WTC11 (cell line): Measurements from ENCODE around the gene SRP14. TPM values are rescaled to one million over a fixed set of nuclear protein-coding genes. Genes with fewer than 3 reads are reported as not detected.

ENCODE experiments used
- ATAC-seq: fragments of 200-7000 bp; cut with Tn5 transposase; 2 replicates; pipeline ENCODE4 v1.10.0; 2021; ENCODE audit warnings: mild to moderate bottlenecking, moderate library complexity
- CTCF ChIA-PET: fragments of 300-600 bp; sonication (Branson Sonifier 250); formaldehyde crosslinking; loops from one replicate; lab custom pipeline; 2021; ENCODE audit warnings: antibody characterized with exemption; lab: Charles Lee
- POLR2A ChIA-PET: fragments of 350-600 bp; sonication (Branson Sonifier 250); formaldehyde crosslinking; loops from one replicate; lab custom pipeline; 2021; ENCODE audit warnings: antibody characterized with exemption; lab: Charles Lee
- DNase-seq: peaks from one replicate; pipeline ENCODE4 v3.0.0; 2021; ENCODE audit warnings: low spot score
- H3K27ac Mint-ChIP-seq: 2 replicates; pipeline ENCODE4 v1.8.0; 2021; ENCODE audit warnings: mixed read lengths
- H3K27me3 Mint-ChIP-seq: 2 replicates; pipeline ENCODE4 v1.8.0; 2021; ENCODE audit warnings: low read depth, mild to moderate bottlenecking, moderate library complexity, mixed read lengths
- H3K36me3 Mint-ChIP-seq: 2 replicates; pipeline ENCODE4 v1.8.0; 2021; ENCODE audit warnings: mixed read lengths
- H3K4me1 Mint-ChIP-seq: 2 replicates; pipeline ENCODE4 v1.8.0; 2022; ENCODE audit warnings: mixed read lengths
- H3K4me3 Mint-ChIP-seq: 2 replicates; pipeline ENCODE4 v1.8.0; 2021; ENCODE audit warnings: mild to moderate bottlenecking, moderate library complexity, mixed read lengths
- H3K9me3 Mint-ChIP-seq: 2 replicates; pipeline ENCODE4 v1.8.0; 2021; ENCODE audit warnings: mixed read lengths
- CTCF ChIP-seq: fragments of 200-600 bp; IDR thresholded peaks from 2 replicates; pipeline ENCODE4 v1.8.0; 2022; ENCODE audit warnings: antibody characterized with exemption
- HMGA2 ChIP-seq: fragments of 250-450 bp; sonication (Bioruptor Pico); IDR thresholded peaks from 2 replicates; pipeline ENCODE4 v1.4.0; 2021; ENCODE audit warnings: mild to moderate bottlenecking, moderate library complexity
- JAZF1 ChIP-seq: fragments of 250-450 bp; sonication (Bioruptor Pico); IDR thresholded peaks from 2 replicates; pipeline ENCODE4 v1.9.0; 2021; ENCODE audit warnings: moderate library complexity, mild to moderate bottlenecking, inconsistent platforms
- ZMAT4 ChIP-seq: fragments of 250-450 bp; sonication (Bioruptor Pico); IDR thresholded peaks from 2 replicates; pipeline ENCODE4 v1.9.0; 2021; ENCODE audit warnings: mild to moderate bottlenecking
- ZNF232 ChIP-seq: sonication (generic); formaldehyde crosslinking; IDR thresholded peaks from 2 replicates; pipeline ENCODE4 v1.8.0; 2022; ENCODE audit warnings: mild to moderate bottlenecking, missing genetic modification reagents
- ZNF263 ChIP-seq: sonication (generic); formaldehyde crosslinking; IDR thresholded peaks from 2 replicates; pipeline ENCODE4 v1.8.1; 2022; ENCODE audit warnings: low read depth, mild to moderate bottlenecking, moderate library complexity, missing genetic modification reagents
- ZNF317 ChIP-seq: sonication (generic); formaldehyde crosslinking; IDR thresholded peaks from 2 replicates; pipeline ENCODE4 v1.8.1; 2023; ENCODE audit warnings: low read depth, mild to moderate bottlenecking, moderate library complexity, missing genetic modification reagents, borderline replicate concordance
- ZNF396 ChIP-seq: fragments of 250-450 bp; sonication (Bioruptor Pico); IDR thresholded peaks from 2 replicates; pipeline ENCODE4 v1.8.0; 2021; ENCODE audit warnings: mild to moderate bottlenecking, moderate library complexity, borderline replicate concordance
- total RNA-seq: library from RNA; stranded (reverse); gene quantifications from 3 replicates; pipeline ENCODE4 v1.2.3, GENCODE V29; 2021
- TF ChIP-seq, protein P1 (sequence below): fragments of 250-450 bp; sonication (Bioruptor Pico); IDR thresholded peaks from 2 replicates; pipeline ENCODE4 v2.1.2; 2022; ENCODE audit warnings: mild to moderate bottlenecking, moderate library complexity
- TF ChIP-seq, protein P2 (sequence below): sonication (generic); formaldehyde crosslinking; IDR thresholded peaks from 2 replicates; pipeline ENCODE4 v1.8.1; 2022; ENCODE audit warnings: low read depth, missing genetic modification reagents, borderline replicate concordance
- TF ChIP-seq, protein P3 (sequence below): sonication (generic); formaldehyde crosslinking; IDR thresholded peaks from 2 replicates; pipeline ENCODE4 v1.8.1; 2022; ENCODE audit warnings: mild to moderate bottlenecking, missing genetic modification reagents, moderate library complexity, borderline replicate concordance

The SRP14 gene
- total RNA-seq, 1 experiment from 2014 or later, result 190 TPM

- TF ChIP-seq, protein P1, sequence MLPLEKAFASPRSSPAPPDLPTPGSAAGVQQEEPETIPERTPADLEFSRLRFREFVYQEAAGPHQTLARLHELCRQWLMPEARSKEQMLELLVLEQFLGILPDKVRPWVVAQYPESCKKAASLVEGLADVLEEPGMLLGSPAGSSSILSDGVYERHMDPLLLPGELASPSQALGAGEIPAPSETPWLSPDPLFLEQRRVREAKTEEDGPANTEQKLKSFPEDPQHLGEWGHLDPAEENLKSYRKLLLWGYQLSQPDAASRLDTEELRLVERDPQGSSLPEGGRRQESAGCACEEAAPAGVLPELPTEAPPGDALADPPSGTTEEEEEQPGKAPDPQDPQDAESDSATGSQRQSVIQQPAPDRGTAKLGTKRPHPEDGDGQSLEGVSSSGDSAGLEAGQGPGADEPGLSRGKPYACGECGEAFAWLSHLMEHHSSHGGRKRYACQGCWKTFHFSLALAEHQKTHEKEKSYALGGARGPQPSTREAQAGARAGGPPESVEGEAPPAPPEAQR (CRISPR knock-in tag), result no peak
- TF ChIP-seq, protein P2, sequence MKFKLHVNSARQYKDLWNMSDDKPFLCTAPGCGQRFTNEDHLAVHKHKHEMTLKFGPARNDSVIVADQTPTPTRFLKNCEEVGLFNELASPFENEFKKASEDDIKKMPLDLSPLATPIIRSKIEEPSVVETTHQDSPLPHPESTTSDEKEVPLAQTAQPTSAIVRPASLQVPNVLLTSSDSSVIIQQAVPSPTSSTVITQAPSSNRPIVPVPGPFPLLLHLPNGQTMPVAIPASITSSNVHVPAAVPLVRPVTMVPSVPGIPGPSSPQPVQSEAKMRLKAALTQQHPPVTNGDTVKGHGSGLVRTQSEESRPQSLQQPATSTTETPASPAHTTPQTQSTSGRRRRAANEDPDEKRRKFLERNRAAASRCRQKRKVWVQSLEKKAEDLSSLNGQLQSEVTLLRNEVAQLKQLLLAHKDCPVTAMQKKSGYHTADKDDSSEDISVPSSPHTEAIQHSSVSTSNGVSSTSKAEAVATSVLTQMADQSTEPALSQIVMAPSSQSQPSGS (CRISPR knock-in tag), result no peak
- no peak for TF ChIP-seq JAZF1 (CRISPR knock-in tag)
Measured at GRCh38 chr15:39990706-39991105, 48.3 kb downstream of the SRP14 start (continued).

GRCh38 chr15:39987821-39988220 lies 51.2 kb downstream of the SRP14 start:
- POLR2A ChIA-PET, result no interaction called here
- no peak for TF ChIP-seq HMGA2 (CRISPR knock-in tag)
- TF ChIP-seq ZNF317 (CRISPR knock-in tag), result no peak
- TF ChIP-seq CTCF, result no peak
- TF ChIP-seq ZNF263 (CRISPR knock-in tag), result no peak
- TF ChIP-seq, protein P3, sequence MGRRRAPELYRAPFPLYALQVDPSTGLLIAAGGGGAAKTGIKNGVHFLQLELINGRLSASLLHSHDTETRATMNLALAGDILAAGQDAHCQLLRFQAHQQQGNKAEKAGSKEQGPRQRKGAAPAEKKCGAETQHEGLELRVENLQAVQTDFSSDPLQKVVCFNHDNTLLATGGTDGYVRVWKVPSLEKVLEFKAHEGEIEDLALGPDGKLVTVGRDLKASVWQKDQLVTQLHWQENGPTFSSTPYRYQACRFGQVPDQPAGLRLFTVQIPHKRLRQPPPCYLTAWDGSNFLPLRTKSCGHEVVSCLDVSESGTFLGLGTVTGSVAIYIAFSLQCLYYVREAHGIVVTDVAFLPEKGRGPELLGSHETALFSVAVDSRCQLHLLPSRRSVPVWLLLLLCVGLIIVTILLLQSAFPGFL (CRISPR knock-in tag), result no peak
- TF ChIP-seq ZMAT4 (CRISPR knock-in tag), result no peak
- TF ChIP-seq, protein P1 (CRISPR knock-in tag), result no peak
- TF ChIP-seq ZNF396 (CRISPR knock-in tag), result no peak
- no peak for TF ChIP-seq ZNF232 (CRISPR knock-in tag)
- Mint-ChIP-seq H3K4me3 (no peak overlapping the region), H3K27ac (0 out of 2 replicates have a peak overlapping the region, but pooled peaks have one; percentile 4), H3K9me3 (peaks cover 7% of the 10 kb centered on the region), H3K4me1 (no peaks in the 10 kb centered on the region), H3K27me3 (no peaks in the 10 kb centered on the region), H3K36me3 (peaks cover 67% of the 10 kb centered on the region)
- no peak for DNase-seq
- no peak for ATAC-seq
- CTCF ChIA-PET, result no interaction called here

Other genes starting within 250 kb of the SRP14 start
- gene GPR176, start 118.9 kb downstream of the SRP14 start, total RNA-seq, result 117 to 131 TPM (median 127 TPM) in 3 replicates
- 89.1 to 93.2 TPM (median 90.7 TPM) in 3 replicates for gene EIF2AK4, start 105.1 kb downstream of the SRP14 start, total RNA-seq
- gene BMF, start 69.7 kb upstream of the SRP14 start, total RNA-seq, result 32.9 to 36.9 TPM (median 36.6 TPM) in 3 replicates
- gene BUB1B, start 121.9 kb upstream of the SRP14 start, total RNA-seq, result 148 to 192 TPM (median 156 TPM) in 3 replicates
- 8.7 to 11.7 TPM (median 9.6 TPM) in 3 replicates for gene PAK6, start 199.9 kb upstream of the SRP14 start, total RNA-seq
- gene ANKRD63, start 243.9 kb upstream of the SRP14 start, total RNA-seq, result 1.2 to 1.7 TPM (median 1.4 TPM) in 3 replicates